ENCODE data around the gene MXRA7.
"Not testable (repeated sequence)": the region's sequence is repeated elsewhere in the genome, so short reads cannot be mapped to it uniquely, and the experiment has no call there.

The MXRA7 gene

DNA sequence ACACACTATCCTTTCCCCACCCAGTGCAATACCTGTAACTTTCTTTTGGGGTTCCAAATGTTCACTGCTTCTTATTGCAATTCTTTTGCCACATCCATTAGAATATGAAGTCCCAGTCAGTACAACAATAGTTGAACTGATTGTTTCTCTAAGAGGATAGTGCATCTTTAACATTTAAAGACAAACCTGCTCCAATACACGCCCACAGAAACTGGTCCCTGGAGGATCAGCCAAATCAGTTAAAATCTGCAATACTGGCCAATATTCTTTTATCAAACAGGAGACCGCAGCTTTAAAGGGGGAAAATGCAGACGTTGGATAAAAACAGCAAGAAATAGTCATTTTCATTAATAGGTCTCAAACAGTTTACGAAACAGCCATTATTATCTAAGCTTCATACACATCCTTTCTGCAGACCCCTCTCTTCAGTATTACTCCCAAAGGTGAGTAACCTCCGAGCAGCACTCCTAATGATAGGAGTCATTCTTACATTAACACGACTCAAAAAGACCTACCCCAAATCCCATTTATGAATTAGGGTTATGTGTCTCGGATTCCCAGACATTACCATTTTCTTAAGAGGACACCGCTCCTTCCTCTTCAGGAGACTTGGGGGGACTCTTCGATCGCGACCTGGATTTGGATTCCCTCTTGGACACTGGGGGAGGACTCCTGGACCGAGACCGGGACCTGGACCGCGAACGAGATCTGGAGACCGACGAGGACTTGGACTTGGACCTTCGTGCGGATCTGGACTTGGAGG, 25.0 kb upstream of the MXRA7 start:
- no peak for DNase-seq (ENCODE audit: low read depth)

DNA sequence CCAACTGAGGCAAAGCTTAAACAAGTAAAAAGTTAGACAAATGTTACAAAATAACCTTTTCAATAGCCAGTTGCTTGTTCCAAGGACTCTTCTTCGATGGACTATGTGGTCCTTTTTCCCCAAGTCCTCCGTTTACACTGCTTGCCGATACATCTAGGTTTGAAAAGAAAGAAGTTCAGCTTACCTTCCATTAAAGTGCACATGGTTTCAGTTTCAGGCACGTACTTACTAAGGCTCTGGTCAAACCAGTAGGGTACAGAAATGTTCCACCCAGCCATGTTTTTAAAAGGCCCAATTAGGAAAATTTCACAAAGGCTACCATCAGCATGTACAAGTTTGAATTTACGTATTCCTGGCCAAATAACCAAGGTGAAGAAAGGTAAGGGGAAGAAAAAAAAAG, 24.2 kb upstream of the MXRA7 start:
- no peak for DNase-seq (ENCODE audit: low read depth)

DNA sequence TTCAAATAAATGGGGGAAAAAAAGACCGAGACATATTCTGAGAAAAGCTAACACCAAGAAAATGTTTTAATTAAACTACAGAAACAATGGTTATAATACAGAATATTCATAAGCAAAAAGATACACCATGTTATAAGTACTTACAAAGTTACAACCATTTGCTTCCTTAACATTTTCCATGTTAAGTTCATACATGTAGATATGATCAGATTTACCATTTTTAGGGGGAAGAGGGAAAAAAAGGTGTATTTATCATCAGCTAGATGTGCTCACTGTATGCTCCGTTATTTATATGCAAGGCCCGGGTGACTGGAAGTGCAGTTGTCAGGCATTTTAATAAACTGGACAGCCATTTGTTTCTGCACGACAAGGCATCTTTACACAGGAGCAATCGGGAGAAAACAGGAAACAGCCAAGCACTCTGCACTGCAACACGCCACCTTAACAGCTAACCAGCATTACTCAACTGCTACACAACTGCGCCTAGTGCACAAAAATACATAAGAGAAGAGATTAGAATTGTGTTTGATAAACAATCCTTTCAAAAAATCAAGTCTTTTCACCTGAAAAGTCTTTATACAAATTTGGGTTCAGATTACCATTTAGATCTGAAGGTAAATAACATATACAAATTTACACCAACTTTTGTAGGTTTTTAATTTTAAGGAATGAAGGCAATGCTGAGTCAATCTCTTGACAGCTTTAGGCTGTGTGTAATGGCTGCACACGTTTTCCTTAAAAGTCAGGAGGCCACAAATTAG, 23.5 kb upstream of the MXRA7 start:
- no peak for DNase-seq (ENCODE audit: low read depth)

DNA sequence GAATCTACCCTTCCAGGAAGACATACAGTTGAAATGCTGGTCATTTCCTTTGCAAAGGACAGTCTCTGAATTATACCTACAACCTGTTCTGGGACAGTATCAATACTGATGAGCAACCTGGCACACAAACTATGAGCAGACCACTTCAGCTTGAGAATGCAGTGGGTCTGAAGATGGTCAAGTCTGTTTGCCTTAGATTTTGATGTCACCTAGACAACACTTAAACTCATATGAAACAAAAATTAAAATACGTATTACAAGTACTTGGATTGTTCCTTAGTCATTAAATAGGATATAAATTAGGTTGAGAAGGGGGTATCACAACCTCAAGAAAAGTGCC, 22.8 kb upstream of the MXRA7 start:
- no peak for DNase-seq (ENCODE audit: low read depth)

DNA sequence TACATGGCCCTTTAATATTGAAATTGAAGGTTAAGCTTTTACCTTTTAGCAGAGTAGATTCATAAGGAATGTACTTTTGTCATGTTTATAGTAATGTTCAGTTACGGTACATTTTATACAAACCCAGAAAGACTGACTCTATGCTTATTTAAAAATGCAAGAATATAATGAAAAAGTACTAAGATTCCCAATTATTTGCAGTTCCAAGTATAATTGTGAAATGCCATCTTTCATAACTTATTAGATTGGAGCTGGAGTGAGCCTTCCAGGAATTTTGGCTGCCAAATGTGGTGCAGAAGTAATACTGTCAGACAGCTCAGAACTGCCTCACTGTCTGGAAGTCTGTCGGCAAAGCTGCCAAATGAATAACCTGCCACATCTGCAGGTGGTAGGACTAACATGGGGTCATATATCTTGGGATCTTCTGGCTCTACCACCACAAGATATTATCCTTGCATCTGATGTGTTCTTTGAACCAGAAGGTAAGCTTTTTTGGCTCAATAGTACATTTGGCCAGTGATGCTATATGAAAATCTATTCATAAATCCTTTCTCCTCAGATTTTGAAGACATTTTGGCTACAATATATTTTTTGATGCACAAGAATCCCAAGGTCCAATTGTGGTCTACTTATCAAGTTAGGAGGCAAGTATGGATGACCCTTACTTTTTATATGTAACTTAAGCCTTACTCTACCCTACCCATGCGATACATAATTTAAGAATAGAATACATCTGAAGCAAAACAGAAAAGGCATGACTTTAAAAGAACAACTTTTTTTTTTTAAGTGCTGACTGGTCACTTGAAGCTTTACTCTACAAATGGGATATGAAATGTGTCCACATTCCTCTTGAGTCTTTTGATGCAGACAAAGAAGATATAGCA, 22.2 kb upstream of the MXRA7 start:
- no peak for DNase-seq (ENCODE audit: low read depth)

DNA sequence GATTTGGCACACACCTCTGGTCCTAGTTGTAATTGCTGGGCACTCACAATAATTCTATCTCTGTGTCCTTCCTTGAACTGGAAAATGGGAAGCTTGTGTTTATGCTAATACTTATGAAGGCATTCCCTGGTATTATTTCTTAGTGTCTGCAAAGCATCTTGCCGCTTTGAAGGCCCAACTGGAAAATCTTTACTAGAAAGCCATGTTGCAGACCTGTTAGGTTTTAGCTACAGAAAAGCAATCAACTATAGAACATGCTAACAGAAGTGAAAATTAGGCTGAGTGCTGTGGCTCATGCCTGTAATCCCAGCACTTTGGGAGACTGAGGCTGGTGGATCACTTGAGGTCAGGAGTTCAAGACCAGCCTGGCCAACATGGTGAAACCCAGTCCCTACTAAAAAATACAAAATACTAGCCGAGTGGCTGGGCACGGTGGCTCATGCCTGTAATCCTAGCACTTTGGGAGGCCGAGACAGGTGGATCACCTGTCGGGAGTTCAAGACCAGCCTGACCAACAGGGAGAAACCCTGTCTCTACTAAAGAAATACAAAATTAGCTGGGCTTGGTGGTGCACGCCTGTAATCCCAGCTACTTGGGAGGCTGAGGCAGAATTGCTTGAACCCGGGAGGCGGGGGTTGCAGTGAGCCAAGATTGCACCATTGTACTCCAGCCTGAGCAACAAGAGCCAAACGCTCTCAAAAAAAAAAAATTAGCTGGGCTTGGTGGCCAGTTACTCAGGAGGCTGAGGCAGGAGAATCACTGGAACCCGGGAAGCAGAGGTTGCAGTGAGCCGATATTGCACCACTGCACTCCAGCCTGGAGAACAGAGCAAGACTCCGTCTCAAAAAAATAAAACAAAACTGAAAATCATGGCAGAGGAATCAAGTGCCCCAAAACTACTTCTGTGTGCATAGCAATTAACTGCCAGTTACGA, 21.3 kb upstream of the MXRA7 start:
- not testable (repeated sequence) for DNase-seq (ENCODE audit: low read depth)

DNA sequence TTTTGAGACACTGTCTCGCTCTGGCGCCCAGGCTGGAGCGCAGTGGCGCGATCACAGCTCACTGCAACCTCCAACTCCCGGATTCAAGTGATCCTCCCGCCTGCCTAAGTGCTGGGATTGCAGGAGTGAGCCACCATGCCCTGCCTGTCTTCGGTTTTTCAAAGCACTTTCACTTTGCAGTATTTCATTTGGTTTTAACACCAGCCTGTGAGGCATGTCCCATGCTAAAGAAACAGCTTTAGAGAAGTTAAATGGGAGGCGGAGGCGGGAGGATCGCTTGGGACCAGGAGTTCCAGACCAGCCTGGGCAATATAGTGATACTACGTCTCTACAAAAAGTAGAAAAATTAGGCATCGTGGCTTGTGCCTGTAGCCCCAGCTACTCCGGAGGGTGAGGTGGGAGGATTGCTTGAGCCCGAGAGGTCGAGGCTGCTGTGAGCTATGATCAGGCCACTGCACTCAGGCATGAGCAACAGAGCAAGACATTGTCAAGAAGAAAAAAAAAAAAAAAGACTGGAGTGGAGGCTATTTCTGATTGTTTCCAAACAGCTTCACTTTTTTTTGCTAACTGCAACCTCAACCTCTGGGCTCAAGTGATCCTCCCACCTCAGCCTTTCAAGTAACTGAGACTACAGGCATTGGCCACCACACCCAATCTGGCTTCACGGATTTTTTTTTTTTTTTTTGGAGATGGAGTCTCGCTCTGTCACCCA, 17.1 kb upstream of the MXRA7 start:
- DNase-seq (ENCODE audit: low read depth) = no peak

DNA sequence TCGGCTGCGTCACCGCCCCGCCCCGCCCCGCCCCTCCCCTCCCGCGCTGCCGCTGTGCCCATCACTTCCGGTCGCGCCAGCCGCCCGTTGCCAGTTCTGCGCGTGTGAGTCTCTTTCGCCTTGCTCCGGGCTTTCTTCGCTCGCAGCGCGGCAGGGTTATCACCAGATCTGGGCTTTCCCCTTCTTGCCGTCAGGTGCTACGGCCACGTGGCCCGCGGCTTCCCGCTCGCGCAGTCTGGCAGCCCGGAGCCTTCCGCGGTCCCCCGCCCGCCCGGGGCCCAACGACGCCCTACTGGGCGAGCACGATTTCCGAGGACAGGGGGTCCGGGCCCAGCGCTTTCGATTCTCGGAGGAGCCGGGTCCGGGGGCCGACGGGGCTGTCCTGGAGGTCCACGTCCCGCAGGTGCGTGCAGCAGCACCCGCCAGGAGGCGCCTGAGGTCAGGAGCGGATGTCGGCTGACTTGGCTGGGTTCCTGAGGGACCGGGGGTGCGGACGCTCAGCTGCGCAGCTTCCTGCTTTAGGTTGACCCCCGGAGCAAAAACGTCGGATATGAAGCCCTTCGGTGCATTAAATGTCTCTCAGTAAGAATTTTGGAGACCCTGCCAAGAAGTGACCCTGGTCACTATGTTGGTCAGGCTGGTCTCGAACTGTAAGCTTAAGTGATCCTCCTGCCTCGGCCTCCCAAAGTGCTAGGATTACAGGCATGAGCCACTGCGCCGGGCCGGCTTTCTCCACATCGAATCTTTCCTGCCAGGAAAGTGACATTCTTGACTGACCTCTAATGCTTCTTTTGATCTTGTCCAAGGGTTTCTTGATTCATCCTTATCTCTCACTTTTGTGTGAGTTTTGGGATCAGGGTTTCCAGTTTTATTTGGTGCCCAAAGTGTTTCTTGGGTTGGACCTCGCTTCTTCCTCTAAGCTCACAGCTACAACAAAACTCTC, 16.3 kb upstream of the MXRA7 start, which contains the start of gene METTL23:
Gene METTL23, plus strand, starts transcription at position 64 of the 943 bp plus-strand sequence. CDS start 2,872 bp downstream, outside the sequence.
- peak; percentile 71 for DNase-seq (ENCODE audit: low read depth)

DNA sequence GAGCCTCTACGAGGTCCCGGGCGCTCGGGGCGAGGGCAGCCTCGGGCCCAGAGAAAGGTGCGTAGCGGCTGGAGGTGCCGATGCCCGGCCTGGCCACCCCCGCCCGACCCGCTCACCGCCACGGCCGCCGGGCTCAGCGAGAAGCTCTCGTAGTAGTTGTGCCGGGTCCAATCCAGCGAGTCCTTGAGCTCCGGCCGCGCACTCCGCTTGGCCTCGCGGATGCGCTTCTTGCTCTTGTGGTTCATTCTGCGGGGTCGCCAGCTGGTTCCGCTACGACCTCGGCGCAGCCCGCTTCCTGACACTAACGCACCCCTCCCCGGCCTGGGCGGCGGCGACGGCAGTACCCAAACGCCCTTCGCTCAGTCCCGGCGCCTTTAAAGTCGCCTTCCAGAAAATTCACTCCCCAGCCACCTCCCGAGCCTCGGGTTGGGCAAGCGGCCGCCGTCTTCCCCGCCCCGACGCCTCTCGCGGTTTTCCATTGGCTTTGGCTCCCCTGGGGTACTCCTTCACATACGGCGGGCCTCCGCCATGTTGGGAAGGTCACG, 15.5 kb upstream of the MXRA7 start, which contains the start of gene JMJD6:
Gene JMJD6, minus strand, starts transcription at position 376 of the 545 bp plus-strand sequence. Its CDS starts 131 bp downstream, at position 245.
- peak; percentile 91 for DNase-seq (ENCODE audit: low read depth)

DNA sequence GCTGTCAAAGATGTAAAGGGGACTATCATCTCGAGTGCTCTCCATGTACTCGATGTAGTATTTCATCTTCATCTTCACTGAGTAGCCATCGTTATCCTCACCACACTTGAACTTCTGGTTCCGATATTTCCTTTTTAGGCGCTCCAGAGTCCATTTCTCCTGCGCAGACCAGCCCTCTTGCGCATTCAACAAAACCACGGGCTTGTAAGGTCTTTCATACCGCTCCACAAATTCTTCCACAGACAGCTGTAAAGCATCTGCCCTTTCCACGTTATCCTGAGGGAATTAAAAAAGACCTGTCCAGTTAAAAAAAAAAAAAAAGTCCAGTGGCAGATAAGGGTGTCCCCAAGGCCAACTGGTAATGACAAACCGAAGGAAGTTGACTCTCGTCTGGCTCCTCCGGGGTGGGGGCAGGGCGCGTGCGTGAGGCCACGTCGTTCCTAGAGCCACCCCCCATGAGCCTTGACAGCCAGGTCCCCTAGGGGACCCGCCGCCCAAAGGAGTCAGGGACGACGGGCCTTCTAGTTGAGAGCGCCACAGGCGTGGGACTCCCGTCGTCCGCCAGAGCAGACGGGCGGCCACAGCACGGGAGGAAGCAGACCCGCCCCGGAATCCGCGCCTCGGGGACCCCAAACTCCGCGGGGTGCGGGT, 14.9 kb upstream of the MXRA7 start:
- peak; percentile 52 for DNase-seq (ENCODE audit: low read depth)

DNA sequence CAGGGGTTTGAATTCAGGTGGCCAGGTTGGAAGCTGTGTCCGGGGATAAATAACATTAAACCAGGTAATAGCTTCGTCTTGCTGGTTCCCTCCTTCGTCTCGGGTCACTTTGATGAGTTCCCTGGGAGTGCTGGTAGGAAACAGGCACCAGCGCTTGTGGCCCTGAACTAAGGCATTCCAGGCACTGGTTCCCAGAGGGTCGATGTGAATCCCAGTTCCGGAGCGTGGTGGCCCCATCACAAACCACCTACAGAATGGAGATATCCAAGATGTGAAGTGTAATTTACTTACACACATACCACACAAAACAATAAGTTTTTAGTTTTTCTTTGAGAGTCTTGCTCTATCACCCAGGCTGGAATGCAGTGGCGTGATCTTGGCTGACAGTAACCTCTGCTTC, 13.0 kb upstream of the MXRA7 start:
- no peak for DNase-seq (ENCODE audit: low read depth)

DNA sequence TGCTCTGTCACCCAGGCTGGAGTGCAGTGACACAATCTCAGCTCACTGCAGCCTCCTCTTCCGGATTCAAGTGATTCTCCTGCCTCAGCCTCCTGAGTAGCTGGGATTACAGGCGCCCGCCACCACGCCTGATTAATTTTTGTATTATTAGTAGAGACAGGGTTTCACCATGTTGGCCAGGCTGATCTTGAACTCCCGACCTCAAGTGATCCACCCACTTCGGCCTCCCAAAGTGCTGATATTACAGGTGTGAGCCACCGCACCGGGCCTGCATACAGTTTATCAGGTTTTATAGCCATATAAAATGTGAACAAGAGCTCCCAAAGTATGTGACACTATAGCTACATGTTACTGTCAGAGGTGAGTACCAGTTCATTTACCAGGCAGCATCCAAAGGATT, 12.2 kb upstream of the MXRA7 start:
- not testable (repeated sequence) for DNase-seq (ENCODE audit: low read depth)

DNA sequence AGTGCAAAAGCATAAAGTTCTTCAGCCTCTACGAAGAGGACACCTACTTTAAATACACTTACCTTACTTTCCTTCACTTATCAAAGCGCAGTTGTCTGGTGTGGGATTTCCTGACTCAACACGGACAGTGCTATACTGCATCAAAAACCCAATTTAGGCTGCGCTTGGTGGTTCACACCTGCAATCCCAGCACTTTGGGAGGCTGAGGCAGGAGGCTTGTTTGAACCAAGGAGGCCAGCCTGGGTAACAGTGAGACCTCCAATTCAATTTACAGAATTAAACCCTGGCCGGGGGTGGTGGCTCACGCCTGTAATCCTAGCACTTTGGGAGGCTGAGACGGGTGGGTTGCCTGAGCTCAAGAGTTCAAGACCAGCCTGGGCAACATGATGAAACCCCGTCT, 11.5 kb upstream of the MXRA7 start:
- DNase-seq (ENCODE audit: low read depth) = no peak

DNA sequence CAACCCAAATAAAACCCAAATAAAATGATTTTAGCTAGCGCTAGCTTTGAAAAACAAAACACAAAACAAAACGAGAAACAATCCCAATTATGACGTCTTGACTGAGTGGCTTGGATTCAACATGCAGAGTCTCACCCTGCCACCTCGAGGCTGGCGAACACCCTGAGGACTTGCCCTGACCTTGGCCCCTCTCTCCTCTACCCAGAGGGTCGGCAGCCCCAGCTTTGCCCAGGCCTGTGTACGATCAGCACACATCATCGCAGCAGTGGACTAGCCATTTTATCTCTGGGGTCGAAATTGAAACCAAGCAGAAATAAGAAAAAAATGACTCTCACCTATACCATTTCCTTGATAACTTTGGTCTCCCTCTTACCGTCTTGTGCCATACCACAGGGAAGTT, 10.7 kb upstream of the MXRA7 start:
- no peak for DNase-seq (ENCODE audit: low read depth)

DNA sequence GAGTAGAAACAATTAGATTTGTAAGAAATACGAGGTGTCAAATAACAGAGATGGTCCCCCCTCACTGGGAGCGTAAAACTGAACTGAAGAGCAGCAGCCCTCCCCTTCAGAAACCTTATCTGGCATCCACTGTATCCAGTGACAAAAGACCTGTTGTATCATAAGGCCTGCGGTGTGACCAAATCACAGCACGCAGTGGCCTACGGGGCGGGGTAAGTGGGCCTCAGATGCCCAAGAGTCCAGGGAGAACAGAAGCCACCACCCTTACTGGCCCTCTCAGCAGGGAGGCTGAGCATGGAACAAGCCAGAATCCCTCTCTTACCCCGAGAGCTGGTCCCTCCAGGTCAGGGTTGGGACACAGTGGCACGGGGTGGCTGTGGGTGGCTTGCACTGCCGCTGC, 10.2 kb upstream of the MXRA7 start:
- no peak for DNase-seq (ENCODE audit: low read depth)

DNA sequence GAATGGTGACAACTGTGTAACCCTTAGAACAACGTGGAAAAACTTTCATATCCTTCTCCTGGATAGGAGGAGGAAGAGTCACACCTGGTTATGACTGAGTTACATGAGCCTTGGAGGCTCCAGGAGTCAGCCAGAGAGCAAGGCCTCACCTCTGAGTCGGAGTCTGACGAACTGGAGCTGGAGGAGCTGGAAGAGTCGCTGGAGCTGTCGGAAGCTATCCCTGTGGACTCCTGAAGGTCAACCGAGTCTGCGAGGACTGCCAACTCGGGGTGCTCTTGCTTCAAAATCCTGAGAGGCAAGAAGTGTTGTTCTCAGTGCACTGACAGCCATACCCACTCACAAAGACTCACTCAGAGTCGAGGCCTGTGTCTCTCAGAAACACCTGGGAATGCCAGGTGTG, 9.4 kb upstream of the MXRA7 start:
- DNase-seq (ENCODE audit: low read depth) = no peak

DNA sequence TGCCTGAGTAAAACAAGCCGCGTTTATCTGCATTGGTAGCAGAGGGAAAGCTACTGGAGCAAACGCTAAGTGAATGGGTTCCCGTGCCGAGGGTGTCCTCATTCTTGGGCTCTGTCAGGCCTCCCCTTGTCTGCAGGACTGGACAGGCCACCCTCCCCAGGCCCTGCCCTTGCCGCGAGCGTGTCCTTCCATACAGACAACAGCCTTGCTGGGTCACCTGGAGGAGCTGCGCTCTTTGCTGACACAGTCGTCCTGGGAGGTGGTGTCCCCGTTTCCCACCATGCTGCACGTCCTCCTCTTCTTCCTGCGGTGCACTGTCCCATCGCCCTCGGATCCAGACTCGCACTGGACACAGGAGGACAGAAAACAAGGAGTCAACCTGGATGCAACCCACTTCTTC, 7.8 kb upstream of the MXRA7 start:
- DNase-seq (ENCODE audit: low read depth) = no peak

DNA sequence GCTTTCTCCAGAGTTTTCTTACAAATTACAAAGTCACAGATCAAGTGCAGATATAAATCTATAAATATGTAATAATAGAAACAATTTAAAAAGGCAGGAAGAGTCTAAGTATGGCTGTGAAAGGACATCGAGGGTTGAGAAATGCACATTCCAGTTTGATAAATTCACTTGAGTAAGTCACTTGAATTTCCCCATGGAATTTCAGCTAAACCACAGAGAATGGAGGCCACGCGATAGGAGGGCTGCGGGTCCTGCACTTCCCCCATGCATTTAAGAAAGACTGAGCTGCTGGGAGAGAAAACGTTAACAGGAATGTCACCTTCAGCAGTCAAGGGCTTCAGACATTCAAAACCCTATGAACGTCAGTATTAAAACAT, 6.1 kb upstream of the MXRA7 start:
- DNase-seq (ENCODE audit: low read depth) = no peak

All from activated gamma-delta T cell treated with anti-CD3 and anti-CD28 coated beads, Interleukin-2, amount 50 U/mL, for 16 hours (primary cell).